Mesothelial cell of epicardium (in vitro differentiated cells): ENCODE data around the gene THSD4. TPM values are rescaled to one million over a fixed set of nuclear protein-coding genes. Genes with fewer than 3 reads are reported as not detected.

ENCODE experiments used
- DNase-seq, 2 experiments: peaks; one replicate each; pipeline ENCODE4 v3.0.0; 2021; ENCODE audit warnings: low spot score in 2 of 2; ENCODE audit not compliant: unreplicated experiment in 2 of 2
- H3K27ac Mint-ChIP-seq: 2 replicates; pipeline ENCODE4 v1.8.0; 2021; ENCODE audit warnings: mixed read lengths
- H3K27me3 Mint-ChIP-seq: 2 replicates; pipeline ENCODE4 v1.8.0; 2021; ENCODE audit warnings: low read depth, mixed read lengths
- H3K36me3 Mint-ChIP-seq: 2 replicates; pipeline ENCODE4 v1.8.0; 2021; ENCODE audit warnings: mixed read lengths
- H3K4me1 Mint-ChIP-seq: 2 replicates; pipeline ENCODE4 v1.8.0; 2021; ENCODE audit warnings: mixed read lengths
- H3K4me3 Mint-ChIP-seq: 2 replicates; pipeline ENCODE4 v1.8.0; 2021; ENCODE audit warnings: mild to moderate bottlenecking, moderate library complexity, mixed read lengths
- H3K9me3 Mint-ChIP-seq: 2 replicates; pipeline ENCODE4 v1.8.0; 2021; ENCODE audit warnings: mixed read lengths
- CTCF ChIP-seq: fragments of 200-600 bp; sonication (generic); IDR thresholded peaks from one replicate; pipeline ENCODE4 v1.5.0; 2021; ENCODE audit warnings: antibody characterized with exemption; ENCODE audit not compliant: unreplicated experiment
- total RNA-seq: library from RNA; stranded (reverse); gene quantifications from 3 replicates; pipeline ENCODE4 v1.2.1, GENCODE V29; 2021

The THSD4 gene
- total RNA-seq, 1 donor from 2014 or later: 93.9 TPM

GRCh38 chr15:71511796-71512681 is 396.8 kb downstream of the THSD4 start:
- DNase-seq: no peak
- no peak for TF ChIP-seq CTCF
- no peaks in the 10 kb centered on the region for H3K9me3 Mint-ChIP-seq
- H3K4me3 Mint-ChIP-seq: no peak overlapping the region
- H3K27ac Mint-ChIP-seq: peak overlapping the region; percentile 74
- H3K27me3 Mint-ChIP-seq: no peaks in the 10 kb centered on the region
- H3K36me3 Mint-ChIP-seq: no peaks in the 10 kb centered on the region
- peaks cover 66% of the 10 kb centered on the region for H3K4me1 Mint-ChIP-seq

GRCh38 chr15:71512682-71513006 is 397.4 kb downstream of the THSD4 start:
- no peak for DNase-seq
- Mint-ChIP-seq H3K36me3 (no peaks in the 10 kb centered on the region), H3K4me3 (no peak overlapping the region), H3K27ac (peak overlapping the region; percentile 74), H3K9me3 (no peaks in the 10 kb centered on the region), H3K27me3 (no peaks in the 10 kb centered on the region), H3K4me1 (peaks cover 72% of the 10 kb centered on the region)
- TF ChIP-seq CTCF: no peak

GRCh38 chr15:71515375-71516186 is 400.3 kb downstream of the THSD4 start:
- H3K27ac Mint-ChIP-seq: peak overlapping the region; percentile 94

GRCh38 chr15:71517751-71518150 is 402.5 kb downstream of the THSD4 start:
- DNase-seq: no peak
- H3K4me3 Mint-ChIP-seq: no peak overlapping the region
- no peak for TF ChIP-seq CTCF
- H3K4me1 Mint-ChIP-seq: peaks cover 60% of the 10 kb centered on the region
- H3K9me3 Mint-ChIP-seq: no peaks in the 10 kb centered on the region
- H3K36me3 Mint-ChIP-seq: no peaks in the 10 kb centered on the region
- no peaks in the 10 kb centered on the region for H3K27me3 Mint-ChIP-seq
- H3K27ac Mint-ChIP-seq: peak overlapping the region; percentile 70

More at GRCh38 chr15:71515375-71516186, 400.3 kb downstream of the THSD4 start:
- Mint-ChIP-seq H3K4me1 (peaks cover 76% of the 10 kb centered on the region), H3K4me3 (no peak overlapping the region), H3K27me3 (no peaks in the 10 kb centered on the region), H3K9me3 (no peaks in the 10 kb centered on the region), H3K36me3 (no peaks in the 10 kb centered on the region)
- no peak for TF ChIP-seq CTCF
- no peak for DNase-seq

- peaks cover 51% of the 10 kb centered on the region for H3K4me1 Mint-ChIP-seq
- H3K4me3 Mint-ChIP-seq: no peak overlapping the region
- no peaks in the 10 kb centered on the region for H3K9me3 Mint-ChIP-seq
- no peaks in the 10 kb centered on the region for H3K27me3 Mint-ChIP-seq
- DNase-seq: no peak
- no peak overlapping the region for H3K27ac Mint-ChIP-seq
- H3K36me3 Mint-ChIP-seq: no peaks in the 10 kb centered on the region
- no peak for TF ChIP-seq CTCF
Observed at GRCh38 chr15:71518661-71519060, 403.4 kb downstream of the THSD4 start.
